Endothelial cell of umbilical vein (primary cell): ENCODE data around the gene CAMK2D. TPM values are rescaled to one million over a fixed set of nuclear protein-coding genes. Genes with fewer than 3 reads are reported as not detected.

Experiments
- BruUV-seq: library from RNA; stranded (reverse); fragments of 400-500 nt; replicated peaks from 2 replicates; lab custom pipeline; 2021; lab: Mats Ljungman, UMichigan
- CTCF ChIA-PET: fragments of 300-600, 350-600 bp; sonication (Branson Sonifier 250); formaldehyde crosslinking; loops from one replicate; lab custom pipeline; 2021; ENCODE audit warnings: antibody characterized with exemption, inconsistent platforms; lab: Charles Lee
- POLR2A ChIA-PET: fragments of 300-600, 350-600 bp; sonication (Branson Sonifier 250); formaldehyde crosslinking; loops from one replicate; lab custom pipeline; 2021; ENCODE audit warnings: antibody characterized with exemption, inconsistent platforms; lab: Charles Lee
- DNase-seq: peaks from one replicate; pipeline ENCODE4 v3.0.0-alpha.2; 2011; ENCODE audit warnings: low read depth, low spot score
- FAIRE-seq: peaks from 2 replicates; lab custom pipeline; 2011; peaks lifted over from hg19 to GRCh38; lab: Jason Lieb, UNC
- H2AFZ ChIP-seq: 2 replicates; pipeline ENCODE4 v1.6.0; 2012; ENCODE audit warnings: low read depth, low read length, control low read depth, inconsistent platforms
- H3K27ac ChIP-seq: 2 replicates; pipeline ENCODE4 v1.5.1; 2011; ENCODE audit warnings: low read depth, mild to moderate bottlenecking, control low read depth, low read length, moderate library complexity; ENCODE audit not compliant: insufficient read depth
- H3K27me3 ChIP-seq, 2 experiments: 2 replicates each; pipeline versions ENCODE4 v1.6.0 to v1.6.1; 2011; ENCODE audit warnings: low read length in 2 of 2, mixed read lengths in 1 of 2; ENCODE audit not compliant: control insufficient read depth in 2 of 2, insufficient read depth in 2 of 2
- H3K36me3 ChIP-seq, 2 experiments: 2 replicates in 1 of 2; 3 replicates in 1 of 2; pipeline ENCODE4 v1.5.1; 2011; ENCODE audit warnings: low read length in 2 of 2, mild to moderate bottlenecking in 1 of 2, moderate library complexity in 1 of 2; ENCODE audit not compliant: control insufficient read depth in 2 of 2, insufficient read depth in 2 of 2; ENCODE audit errors: extremely low read depth in 1 of 2
- H3K4me1 ChIP-seq: 3 replicates; pipeline ENCODE4 v1.5.1; 2011; ENCODE audit warnings: mild to moderate bottlenecking, low read length; ENCODE audit not compliant: control insufficient read depth, insufficient read depth; ENCODE audit errors: extremely low read depth
- H3K4me2 ChIP-seq: 2 replicates; pipeline ENCODE4 v1.6.1; 2011; ENCODE audit warnings: low read length, control low read depth, mixed read lengths; ENCODE audit not compliant: insufficient read depth
- H3K4me3 ChIP-seq, 3 experiments: fragments of 200-600 bp in 1 of 3; sonication (generic), shearing (Covaris generic) in 1 of 3; replicated peaks in 1 of 3; 2 replicates each; pipeline ENCODE4 v1.5.1; 2011 to 2016; ENCODE audit warnings: control low read depth in 3 of 3, low read length in 3 of 3, mild to moderate bottlenecking in 2 of 3, inconsistent platforms in 1 of 3, low read depth in 1 of 3, moderate library complexity in 1 of 3; ENCODE audit not compliant: insufficient read depth in 1 of 3
- H3K79me2 ChIP-seq: 2 replicates; pipeline ENCODE4 v1.6.0; 2012; ENCODE audit warnings: low read length, inconsistent platforms; ENCODE audit not compliant: control insufficient read depth, insufficient read depth
- H3K9ac ChIP-seq: replicated peaks from 2 replicates; pipeline ENCODE3; 2011; ENCODE audit warnings: low read length, control low read depth; ENCODE audit not compliant: insufficient read depth; ENCODE audit errors: extremely low read depth
- H3K9me1 ChIP-seq: replicated peaks from 3 replicates; pipeline ENCODE4 v1.6.0; 2011; ENCODE audit warnings: mild to moderate bottlenecking, low read length; ENCODE audit not compliant: control insufficient read depth, insufficient read depth; ENCODE audit errors: extremely low read depth
- H3K9me3 ChIP-seq: replicated peaks from 2 replicates; pipeline ENCODE4 v1.5.1; 2012; ENCODE audit warnings: low read length, inconsistent platforms; ENCODE audit not compliant: control insufficient read depth, insufficient read depth
- H4K20me1 ChIP-seq: replicated peaks from 2 replicates; pipeline ENCODE3; 2011; ENCODE audit warnings: mild to moderate bottlenecking, low read length; ENCODE audit not compliant: control insufficient read depth, insufficient read depth; ENCODE audit errors: extremely low read depth
- EZH2 ChIP-seq: IDR thresholded peaks from 2 replicates; pipeline ENCODE4 v1.6.1; 2012; ENCODE audit warnings: borderline replicate concordance, low read depth, mild to moderate bottlenecking, moderate library complexity, low read length, inconsistent platforms; ENCODE audit not compliant: severe bottlenecking
- FOS ChIP-seq: IDR thresholded peaks from 2 replicates; pipeline ENCODE4 v1.6.1; 2011; ENCODE audit warnings: mild to moderate bottlenecking, low read length, moderate library complexity, borderline replicate concordance; ENCODE audit not compliant: insufficient read depth
- GATA2 ChIP-seq: IDR thresholded peaks from 2 replicates; pipeline ENCODE4 v1.7.0; 2011; ENCODE audit warnings: low read depth, mild to moderate bottlenecking, moderate library complexity, mixed read lengths, low read length; ENCODE audit not compliant: insufficient read length, insufficient read depth
- JUN ChIP-seq: IDR thresholded peaks from 2 replicates; pipeline ENCODE4 v1.6.1; 2011; ENCODE audit warnings: borderline replicate concordance, low read depth; ENCODE audit not compliant: insufficient read length, insufficient read depth
- MYC ChIP-seq: IDR thresholded peaks from one replicate; pipeline ENCODE4 v1.6.1; 2011; ENCODE audit warnings: mild to moderate bottlenecking, low read depth, low read length
- POLR2A ChIP-seq: IDR thresholded peaks from 2 replicates; pipeline ENCODE4 v1.6.1; 2012; ENCODE audit warnings: low read depth, mild to moderate bottlenecking, control low read depth, low read length
- POLR2AphosphoS5 ChIP-seq: IDR thresholded peaks from 2 replicates; pipeline ENCODE4 v1.6.1; 2012; ENCODE audit warnings: low read depth, mild to moderate bottlenecking, control low read depth, low read length, moderate library complexity; ENCODE audit not compliant: insufficient read depth
- dilution Hi-C: fragments of 300-500 bp; cut with MboI; formaldehyde crosslinking; loops from one replicate; pipeline ENCODE4 v1.15.0; 2019; ENCODE audit warnings: low sequenced_read_pairs; ENCODE audit not compliant: extremely low pct_ligation_motif_present
- intact Hi-C: fragments of 100-400 bp; cut with micrococcal nuclease; formaldehyde crosslinking; loops from one replicate; pipeline ENCODE4 v1.10.0; 2022
- polyA plus RNA-seq, 4 experiments: library from polyadenylated mRNA; depleted of rRNA in 3 of 4; stranded (reverse) in 3 of 4; unstranded in 1 of 4; fragments of >200 nt; gene quantifications; 2 replicates each; pipeline versions ENCODE4 v1.2.1 to v1.2.3, GENCODE V29; 2011 to 2012; ENCODE audit warnings: missing spikeins in 1 of 4
- total RNA-seq: library from RNA; stranded (reverse); gene quantifications from 2 replicates; pipeline ENCODE4 v1.2.3, GENCODE V29; 2021
- TF ChIP-seq, protein P1 (sequence below), 2 donors: IDR thresholded peaks; 1 replicate in 1 of 2; 2 replicates in 1 of 2; pipeline ENCODE4 v1.5.1; 2011; ENCODE audit warnings: low read length in 2 of 2, mild to moderate bottlenecking in 2 of 2, moderate library complexity in 2 of 2, control low read depth in 1 of 2, inconsistent platforms in 1 of 2, low read depth in 1 of 2; ENCODE audit not compliant: insufficient read depth in 1 of 2; ENCODE audit errors: extremely low read depth in 1 of 2
- TF ChIP-seq, protein P2 (sequence below): IDR thresholded peaks from 2 replicates; pipeline ENCODE4 v1.6.1; 2011; ENCODE audit not compliant: insufficient read depth, insufficient read length

The CAMK2D gene
- total and polyA plus RNA-seq, 2 donors (not counting 3 experiments of a cell fraction or from before 2014, with no cell fraction given): 10.4 to 30.7 TPM

DNA sequence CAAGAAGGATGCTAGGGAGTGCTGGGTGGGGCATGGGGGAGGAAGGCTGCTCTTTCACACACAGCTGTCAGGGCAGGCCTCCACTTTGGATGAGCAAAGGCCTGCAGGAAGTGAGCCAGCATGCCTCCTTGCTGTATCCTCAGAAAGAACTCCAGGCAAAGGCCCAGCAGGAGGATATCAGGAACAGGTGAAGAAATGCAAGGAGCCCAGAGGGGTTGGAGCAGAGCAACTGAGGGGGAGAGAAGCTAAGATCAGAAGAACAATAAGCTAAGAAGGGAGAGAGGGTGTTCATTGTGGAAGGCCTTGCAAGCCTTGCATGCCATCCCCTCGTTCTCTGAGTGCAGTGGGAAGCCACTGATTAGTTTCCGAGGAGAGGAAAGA is 115.1 kb downstream of the CAMK2D start:
- intact Hi-C loops (loop anchor here (10.0 kb wide), 1 partner anchor 352 kb away; no protein-coding TSS in a partner anchor), dilution Hi-C loops (no loop called here)
- H3K9me1 ChIP-seq: no peaks in the 10 kb centered on the region
- H3K27ac ChIP-seq: no peak overlapping the region
- no peak overlapping the region for H2AFZ ChIP-seq
- TF ChIP-seq FOS: no peak
- H3K27me3 ChIP-seq: no peaks in the 10 kb centered on the region
- no peaks in the 10 kb centered on the region for H3K36me3 ChIP-seq
- no peak for FAIRE-seq
- H3K4me3 ChIP-seq: no peak overlapping the region
- no peak overlapping the region for H3K9ac ChIP-seq
- POLR2A ChIA-PET: no interaction called here
- no peaks in the 10 kb centered on the region for H3K9me3 ChIP-seq
- H3K4me1 ChIP-seq: peaks cover 11% of the 10 kb centered on the region
- CTCF ChIA-PET: interaction anchor here (0.9 to 1.7 kb wide), 3 partner anchors 14 to 99 kb away, joined by 3 to 5 read pairs (median 4); no protein-coding TSS in a partner anchor
- no peak overlapping the region for H3K4me2 ChIP-seq
- no peaks in the 10 kb centered on the region for H3K79me2 ChIP-seq
- DNase-seq: no peak
- H4K20me1 ChIP-seq: no peaks in the 10 kb centered on the region
- no TSS peak for BruUV-seq

DNA sequence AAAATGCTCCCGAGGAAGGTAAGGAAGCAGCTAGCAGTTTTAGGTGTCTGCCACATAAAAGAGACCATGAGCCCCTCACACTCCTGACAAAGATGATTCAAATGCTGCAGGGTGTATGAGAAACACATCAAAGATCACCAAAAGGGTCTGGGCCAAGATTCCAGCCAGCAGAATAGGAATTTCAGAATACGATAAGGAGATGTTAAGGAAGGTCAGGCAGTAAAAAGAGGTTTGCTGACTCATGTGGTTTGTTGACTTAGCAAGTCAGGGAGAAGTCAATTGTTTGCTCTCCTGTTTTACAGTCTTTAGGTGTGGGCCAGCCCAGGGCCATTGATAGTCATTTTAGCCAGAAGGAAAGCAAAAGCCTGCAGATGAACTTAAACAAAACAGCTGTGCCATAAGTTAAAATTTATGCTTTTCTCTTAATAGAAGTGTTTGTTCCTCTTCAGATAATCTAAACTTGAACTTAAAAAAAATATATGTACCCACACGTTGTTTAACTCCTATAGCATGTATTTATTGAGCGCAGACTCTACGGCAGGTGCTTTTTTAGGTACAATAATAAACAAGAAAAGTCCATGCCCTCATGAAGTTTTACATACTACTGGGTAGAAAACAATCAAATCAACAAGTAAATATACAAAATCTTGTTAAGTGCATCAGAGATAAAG is 115.6 kb downstream of the CAMK2D start:
- CTCF ChIA-PET: interaction anchor here (0.9 to 1.7 kb wide), 4 partner anchors 14 to 99 kb away, joined by 3 to 5 read pairs (median 4); no protein-coding TSS in a partner anchor
- Histone ChIP-seq H2AFZ (no peak overlapping the region), H3K27ac (no peak overlapping the region), H3K9ac (no peak overlapping the region), H3K4me3 (no peak overlapping the region), H4K20me1 (no peaks in the 10 kb centered on the region), H3K36me3 (no peaks in the 10 kb centered on the region), H3K27me3 (no peaks in the 10 kb centered on the region), H3K9me1 (no peaks in the 10 kb centered on the region), H3K9me3 (no peaks in the 10 kb centered on the region), H3K79me2 (no peaks in the 10 kb centered on the region), H3K4me1 (peaks cover 11% of the 10 kb centered on the region), H3K4me2 (peak overlapping the region; percentile 2)
- POLR2A ChIA-PET: no interaction called here
- DNase-seq: peak; percentile 89
- dilution Hi-C loops (no loop called here), intact Hi-C loops (loop anchor here (10.0 kb wide), 1 partner anchor 351 kb away; no protein-coding TSS in a partner anchor)
- BruUV-seq: no TSS peak
- TF ChIP-seq FOS (no peak), POLR2A (no peak), POLR2AphosphoS5 (no peak), GATA2 (no peak), EZH2 (no peak), MYC (no peak), JUN (no peak)
- TF ChIP-seq, protein P1, sequence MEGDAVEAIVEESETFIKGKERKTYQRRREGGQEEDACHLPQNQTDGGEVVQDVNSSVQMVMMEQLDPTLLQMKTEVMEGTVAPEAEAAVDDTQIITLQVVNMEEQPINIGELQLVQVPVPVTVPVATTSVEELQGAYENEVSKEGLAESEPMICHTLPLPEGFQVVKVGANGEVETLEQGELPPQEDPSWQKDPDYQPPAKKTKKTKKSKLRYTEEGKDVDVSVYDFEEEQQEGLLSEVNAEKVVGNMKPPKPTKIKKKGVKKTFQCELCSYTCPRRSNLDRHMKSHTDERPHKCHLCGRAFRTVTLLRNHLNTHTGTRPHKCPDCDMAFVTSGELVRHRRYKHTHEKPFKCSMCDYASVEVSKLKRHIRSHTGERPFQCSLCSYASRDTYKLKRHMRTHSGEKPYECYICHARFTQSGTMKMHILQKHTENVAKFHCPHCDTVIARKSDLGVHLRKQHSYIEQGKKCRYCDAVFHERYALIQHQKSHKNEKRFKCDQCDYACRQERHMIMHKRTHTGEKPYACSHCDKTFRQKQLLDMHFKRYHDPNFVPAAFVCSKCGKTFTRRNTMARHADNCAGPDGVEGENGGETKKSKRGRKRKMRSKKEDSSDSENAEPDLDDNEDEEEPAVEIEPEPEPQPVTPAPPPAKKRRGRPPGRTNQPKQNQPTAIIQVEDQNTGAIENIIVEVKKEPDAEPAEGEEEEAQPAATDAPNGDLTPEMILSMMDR (IDR thresholded peaks at IDR 0.05; ENCODE audit: extremely low read depth in 1 of 2, insufficient read depth in 1 of 2, low read depth in 1 of 2, low read length in 2 of 2): no peak
- TF ChIP-seq, protein P2, sequence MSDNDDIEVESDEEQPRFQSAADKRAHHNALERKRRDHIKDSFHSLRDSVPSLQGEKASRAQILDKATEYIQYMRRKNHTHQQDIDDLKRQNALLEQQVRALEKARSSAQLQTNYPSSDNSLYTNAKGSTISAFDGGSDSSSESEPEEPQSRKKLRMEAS: no peak
- FAIRE-seq: peak; percentile 78
